ENCODE results near the gene DGKG.

GRCh38 chr3:186121968-186122367 lies 240.1 kb downstream of the DGKG start:
- TF ChIP-seq CTCF (IDR thresholded peaks at IDR 0.05): no peak
- TF ChIP-seq EZH2 (IDR thresholded peaks at IDR 0.05): no peak
